GM21367 (cell line): ENCODE measurements around the gene EID3.

Experiments
- ATAC-seq: cut with Tn5 transposase; IDR thresholded peaks from one replicate; pipeline ENCODE4 v1.9.1; 2021; ENCODE audit not compliant: unreplicated experiment

Gene EID3

GRCh38 chr12:104333692-104334255, 30.2 kb downstream of the EID3 start:
- no peak for ATAC-seq

GRCh38 chr12:104334581-104334980, 31.0 kb downstream of the EID3 start:
- no peak for ATAC-seq

GRCh38 chr12:104336115-104336514, 32.6 kb downstream of the EID3 start:
- no peak for ATAC-seq

- ATAC-seq, result no peak
Observed at GRCh38 chr12:104337030-104337558, 33.6 kb downstream of the EID3 start.

GRCh38 chr12:104339663-104340062, 36.1 kb downstream of the EID3 start:
- no peak for ATAC-seq

GRCh38 chr12:104340177-104340576, 36.6 kb downstream of the EID3 start:
- no peak for ATAC-seq

GRCh38 chr12:104340925-104341611, 37.5 kb downstream of the EID3 start:
- no peak for ATAC-seq

- ATAC-seq, result no peak
Observed at GRCh38 chr12:104342147-104342546, 38.6 kb downstream of the EID3 start.

GRCh38 chr12:104342635-104343249, 39.2 kb downstream of the EID3 start:
- ATAC-seq, result no peak

GRCh38 chr12:104344682-104345081, 41.1 kb downstream of the EID3 start:
- no peak for ATAC-seq

- ATAC-seq, result no peak
Observed at GRCh38 chr12:104345234-104346066, 41.9 kb downstream of the EID3 start.

GRCh38 chr12:104347374-104348075, 44.0 kb downstream of the EID3 start:
- ATAC-seq, result no peak

GRCh38 chr12:104348283-104348993, 44.9 kb downstream of the EID3 start:
- ATAC-seq, result no peak

GRCh38 chr12:104348994-104349494, 45.5 kb downstream of the EID3 start:
- no peak for ATAC-seq

GRCh38 chr12:104350211-104351056, 46.9 kb downstream of the EID3 start:
- ATAC-seq, result no peak

- no peak for ATAC-seq
Observed at GRCh38 chr12:104351057-104351983, 47.8 kb downstream of the EID3 start.

GRCh38 chr12:104352106-104352713, 48.7 kb downstream of the EID3 start:
- no peak for ATAC-seq
